CD4-positive, alpha-beta T cell (primary cell): ENCODE measurements around the gene RPTN. TPM values are rescaled to one million over a fixed set of nuclear protein-coding genes. Genes with fewer than 3 reads are reported as not detected.

Experiments
- ATAC-seq: fragments of 200-7000 bp; cut with Tn5 transposase; one replicate; pipeline ENCODE4 v1.10.0; 2022; ENCODE audit warnings: mild to moderate bottlenecking; ENCODE audit not compliant: poor library complexity
- CTCF ChIA-PET: fragments of 350-600 bp; sonication (Branson Sonifier 250); formaldehyde crosslinking; loops from one replicate; lab custom pipeline; 2021; ENCODE audit warnings: antibody characterized with exemption, inconsistent platforms; lab: Charles Lee
- POLR2A ChIA-PET: fragments of 350-600 bp; sonication (Branson Sonifier 250); formaldehyde crosslinking; loops from one replicate; lab custom pipeline; 2021; ENCODE audit warnings: antibody characterized with exemption, inconsistent platforms; lab: Charles Lee
- DNase-seq, 14 experiments: peaks; one replicate each; pipeline ENCODE4 v3.0.0-alpha.2; 2013 to 2020; ENCODE audit warnings: mixed read lengths in 2 of 14
- H3K27ac ChIP-seq, 2 donors: one replicate each; pipeline versions ENCODE4 v1.5.1 to v1.7.0; 2013; ENCODE audit warnings: low read length in 2 of 2, low read depth in 1 of 2, mild to moderate bottlenecking in 1 of 2
- H3K27me3 ChIP-seq, 2 experiments: 1 replicate in 1 of 2; 2 replicates in 1 of 2; pipeline versions ENCODE4 v1.6.1 to v1.7.0; 2013; ENCODE audit warnings: low read length in 2 of 2, control low read depth in 1 of 2, mild to moderate bottlenecking in 1 of 2, moderate library complexity in 1 of 2; ENCODE audit not compliant: insufficient read depth in 2 of 2, control insufficient read depth in 1 of 2
- H3K36me3 ChIP-seq: one replicate; pipeline ENCODE4 v1.6.1; 2013; ENCODE audit warnings: low read length, control low read depth; ENCODE audit not compliant: insufficient read depth
- H3K4me1 ChIP-seq: one replicate; pipeline ENCODE4 v1.6.1; 2013; ENCODE audit warnings: low read length, control low read depth; ENCODE audit not compliant: insufficient read depth
- H3K4me3 ChIP-seq: one replicate; pipeline ENCODE4 v1.5.1; 2013; ENCODE audit warnings: mild to moderate bottlenecking, low read length, moderate library complexity
- H3K9me3 ChIP-seq, 2 experiments: 1 replicate in 1 of 2; 2 replicates in 1 of 2; pipeline versions ENCODE4 v1.6.1 to v1.7.0; 2013; ENCODE audit warnings: low read length in 2 of 2, mild to moderate bottlenecking in 2 of 2, control low read depth in 1 of 2, moderate library complexity in 1 of 2; ENCODE audit not compliant: control insufficient read depth in 1 of 2, insufficient read depth in 1 of 2
- H3K27ac Mint-ChIP-seq: one replicate; pipeline ENCODE4 v1.8.0; 2020; ENCODE audit warnings: mixed read lengths
- H3K27me3 Mint-ChIP-seq: one replicate; pipeline ENCODE4 v1.8.0; 2021; ENCODE audit warnings: mixed read lengths
- H3K36me3 Mint-ChIP-seq: one replicate; pipeline ENCODE4 v1.8.0; 2021; ENCODE audit warnings: low read depth, mixed read lengths
- H3K4me1 Mint-ChIP-seq: one replicate; pipeline ENCODE4 v1.8.0; 2021; ENCODE audit warnings: low read depth, mixed read lengths
- H3K4me3 Mint-ChIP-seq: one replicate; pipeline ENCODE4 v1.8.0; 2020; ENCODE audit warnings: mild to moderate bottlenecking, mixed read lengths
- H3K9me3 Mint-ChIP-seq: one replicate; pipeline ENCODE4 v1.8.0; 2020; ENCODE audit warnings: mixed read lengths
- CTCF ChIP-seq: fragments of 200-600 bp; IDR thresholded peaks from one replicate; pipeline ENCODE4 v1.8.0; 2022; ENCODE audit warnings: antibody characterized with exemption, mild to moderate bottlenecking
- intact Hi-C, 2 experiments: fragments of 100-400 bp; cut with DNase I in 1 of 2; cut with micrococcal nuclease in 1 of 2; formaldehyde crosslinking; loops; one replicate each; pipeline versions ENCODE4 v1.15.1 to v1.9.0; 2023 to 2025; cut with DNase I, micrococcal nuclease
- total RNA-seq, 174 experiments: library from RNA in 2 of 174; stranded (reverse) in 2 of 174; gene quantifications; one replicate each; pipeline ENCODE4 v1.2.3 and lab custom pipeline; 2021 to 2026

The RPTN gene
- total RNA-seq, 2 experiments from 2014 or later: not detected

GRCh38 chr1:152111515-152111968, 47.5 kb downstream of the RPTN start:
- no peaks in the 10 kb centered on the region for H3K36me3 ChIP-seq
- Mint-ChIP-seq H3K4me3 (no peak overlapping the region), H3K27me3 (peaks cover 10% of the 10 kb centered on the region), H3K27ac (no peak overlapping the region), H3K36me3 (no peaks in the 10 kb centered on the region), H3K9me3 (no peaks in the 10 kb centered on the region), H3K4me1 (no peaks in the 10 kb centered on the region)
- peaks cover 0 to 38% of the 10 kb centered on the region in 2 experiments for H3K9me3 ChIP-seq
- DNase-seq (peak in 5 of 14 experiments; percentile 10 to 54 (median 18)), ATAC-seq (no peak)
- CTCF ChIA-PET: no interaction called here
- peak overlapping the region; percentile 57 for H3K4me3 ChIP-seq
- peaks cover 55% of the 10 kb centered on the region for H3K4me1 ChIP-seq
- no peak overlapping the region for H3K27ac ChIP-seq
- H3K27me3 ChIP-seq: peaks cover 59 to 80% of the 10 kb centered on the region in 2 experiments
- intact Hi-C loops: no loop called here
- TF ChIP-seq CTCF: no peak
- POLR2A ChIA-PET: interaction anchor here (0.7 to 1.1 kb wide), 3 partner anchors 75 to 830 kb away, joined by 3 read pairs; partner anchors contain the start of gene S100A11

DNA sequence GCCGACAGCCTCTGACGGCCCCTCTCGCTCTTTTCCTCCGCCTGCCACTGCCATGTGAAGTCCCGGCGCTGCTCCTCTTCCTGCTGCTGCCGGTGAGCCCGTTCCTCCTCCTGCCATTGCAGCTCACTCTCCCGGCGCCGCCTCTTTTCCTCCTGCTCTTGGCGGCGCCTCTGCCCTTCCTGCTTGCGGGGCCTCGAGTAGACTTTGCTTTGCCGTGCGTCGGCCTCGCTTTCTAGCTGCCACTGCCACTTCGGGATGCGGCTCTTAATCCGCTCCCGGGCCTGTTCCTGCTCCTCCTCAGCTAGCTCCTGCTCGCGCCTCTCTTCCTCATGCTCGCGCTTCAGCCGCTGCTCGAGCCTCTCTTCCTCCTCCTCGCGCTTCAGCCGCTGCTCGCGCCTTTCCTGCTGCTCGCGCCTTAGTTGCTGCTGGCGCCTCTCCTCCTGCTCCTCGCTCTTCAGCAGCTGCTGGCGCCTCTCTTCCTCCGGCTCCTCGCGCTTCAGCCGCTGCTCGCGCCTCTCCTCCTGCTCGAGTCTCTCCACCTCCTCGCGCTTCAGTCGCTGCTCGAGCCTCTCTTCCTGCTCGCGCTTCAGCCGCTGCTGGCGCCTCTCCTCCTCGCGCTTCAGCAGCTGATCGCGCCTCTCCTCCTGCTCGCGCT, 48.0 kb downstream of the RPTN start:
- DNase-seq: peak in 6 of 14 experiments; percentile 7 to 57 (median 20)

DNA sequence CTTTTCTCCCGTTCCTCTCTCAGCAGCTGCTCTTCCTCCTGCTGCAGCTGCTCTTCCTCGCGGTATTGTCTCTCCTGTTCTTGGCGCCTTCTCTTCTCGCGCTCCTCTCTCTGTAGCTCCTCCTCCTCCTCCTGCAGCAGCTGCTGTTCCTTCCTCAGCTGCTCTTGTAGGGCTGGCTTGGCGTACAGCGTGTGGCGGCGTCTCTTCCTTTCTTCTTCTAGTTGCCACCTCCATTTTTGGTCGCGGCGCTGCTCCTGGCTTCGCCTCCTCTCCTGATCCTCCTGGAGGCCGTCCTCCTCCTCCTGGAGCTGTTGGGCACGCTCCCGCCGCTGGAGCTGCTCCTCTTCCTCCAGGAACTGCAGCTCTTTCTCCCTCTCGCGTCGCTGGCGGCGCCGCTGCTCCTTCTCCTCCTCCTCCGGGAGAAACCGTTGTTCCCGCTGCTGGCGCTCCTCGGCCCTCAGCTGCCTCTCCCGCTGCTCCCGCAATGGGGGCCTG, 48.6 kb downstream of the RPTN start:
- no peak for TF ChIP-seq CTCF
- Histone ChIP-seq H3K36me3 (no peaks in the 10 kb centered on the region), H3K27ac (no peak overlapping the region), H3K9me3 (peaks cover 0 to 38% of the 10 kb centered on the region in 2 experiments), H3K4me1 (peaks cover 55% of the 10 kb centered on the region), H3K27me3 (peaks cover 64 to 82% of the 10 kb centered on the region in 2 experiments), H3K4me3 (peak overlapping the region; percentile 57)
- H3K9me3 Mint-ChIP-seq: no peaks in the 10 kb centered on the region
- ChIA-PET CTCF (no interaction called here), POLR2A (interaction anchor here (0.7 to 1.1 kb wide), 3 partner anchors 74 to 829 kb away, joined by 3 read pairs; partner anchors contain the start of gene S100A11)
- intact Hi-C loops: no loop called here
- ATAC-seq: peak; percentile 74
- no peak overlapping the region for H3K4me3 Mint-ChIP-seq
- peaks cover 11% of the 10 kb centered on the region for H3K27me3 Mint-ChIP-seq
- DNase-seq: peak in 6 of 14 experiments; percentile 14 to 56 (median 44)
- no peaks in the 10 kb centered on the region for H3K36me3 Mint-ChIP-seq
- H3K4me1 Mint-ChIP-seq: no peaks in the 10 kb centered on the region
- no peak overlapping the region for H3K27ac Mint-ChIP-seq

More for the DNA sequence above, 48.0 kb downstream of the RPTN start:
- H3K27ac Mint-ChIP-seq: no peak overlapping the region
- Histone ChIP-seq H3K27ac (no peak overlapping the region), H3K36me3 (no peaks in the 10 kb centered on the region), H3K27me3 (peaks cover 60 to 80% of the 10 kb centered on the region in 2 experiments), H3K4me1 (peaks cover 55% of the 10 kb centered on the region), H3K9me3 (peaks cover 0 to 38% of the 10 kb centered on the region in 2 experiments), H3K4me3 (peak overlapping the region; percentile 57)
- no peak for TF ChIP-seq CTCF
- H3K9me3 Mint-ChIP-seq: no peaks in the 10 kb centered on the region
- peak; percentile 59 for ATAC-seq
- intact Hi-C loops: no loop called here
- CTCF ChIA-PET: no interaction called here
- no peaks in the 10 kb centered on the region for H3K4me1 Mint-ChIP-seq
- POLR2A ChIA-PET: interaction anchor here (0.7 to 1.1 kb wide), 3 partner anchors 74 to 830 kb away, joined by 3 read pairs; partner anchors contain the start of gene S100A11
- H3K36me3 Mint-ChIP-seq: no peaks in the 10 kb centered on the region
- no peak overlapping the region for H3K4me3 Mint-ChIP-seq
- peaks cover 10% of the 10 kb centered on the region for H3K27me3 Mint-ChIP-seq
